IMR-90 (cell line): ENCODE results near the gene AARSD1. TPM values are rescaled to one million over a fixed set of nuclear protein-coding genes. Genes with fewer than 3 reads are reported as not detected.

ENCODE experiments used
- microRNA-seq, 2 experiments: library from miRNA; stranded (forward) in 1 of 2; unstranded in 1 of 2; fragments of 10-50 nt in 1 of 2; fragments of <30 nt in 1 of 2; gene quantifications in 1 of 2; microRNA quantifications in 1 of 2; one replicate each; pipeline versions ENCODE3 to v1.1.0; 2013 to 2020; ENCODE audit not compliant: insufficient read depth in 1 of 2, insufficient read length in 1 of 2, unreplicated experiment in 1 of 2
- polyA plus RNA-seq, 3 experiments: library from polyadenylated mRNA; depleted of rRNA; stranded (reverse); fragments of >200 nt; gene quantifications; 2 replicates each; pipeline ENCODE4 v1.2.3, GENCODE V29; 2012; ENCODE audit warnings: low replicate concordance in 1 of 3
- small RNA-seq, 5 experiments: library from RNA; depleted of rRNA; stranded (forward); fragments of <200 nt; gene quantifications; one replicate each; pipeline ENCODE3, GENCODE V24; 2012
- total RNA-seq: library from RNA; depleted of rRNA; stranded (reverse); fragments of >200 nt; gene quantifications from 2 replicates; pipeline ENCODE4 v1.2.3, GENCODE V29; 2012; rRNA removed

AARSD1 gene
- total and polyA plus RNA-seq, 2 of the 4 experiments (the other 2 are of a cell fraction): 55.0 to 58.9 TPM

Small RNAs within 50 kb of the gene (microRNA-seq; reads per million reads assigned to microRNA genes)
- not detected for gene AARSD1 (ENCODE audit: insufficient read depth, insufficient read length)
- gene RF00561 (ENCODE audit: insufficient read depth, insufficient read length): not detected

Small RNAs within 50 kb of the gene (small RNA-seq; reads per million reads assigned to genes)
- gene AARSD1 (0 to 0.60 (median 0) reads per million in 5 experiments), gene RF00561 (0 reads per million in 5 experiments)

Other genes starting within 250 kb of the AARSD1 start
- 17.6 and 18.6 TPM in 2 replicates for gene EZH1, start 219.4 kb downstream of the AARSD1 start, total RNA-seq
- 21.1 and 27.3 TPM in 2 replicates for gene EZH1, start 219.4 kb downstream of the AARSD1 start, polyA plus RNA-seq (2012; rRNA removed)
- 0.18 and 0.28 TPM in 2 replicates for gene RAMP2, start 203.2 kb downstream of the AARSD1 start, total RNA-seq
- 1.6 and 2.5 TPM in 2 replicates for gene RAMP2, start 203.2 kb downstream of the AARSD1 start, polyA plus RNA-seq (2012; rRNA removed)
- 71.3 and 78.3 TPM in 2 replicates for gene VPS25, start 191.0 kb downstream of the AARSD1 start, total RNA-seq
- 127 and 130 TPM in 2 replicates for gene VPS25, start 191.0 kb downstream of the AARSD1 start, polyA plus RNA-seq (2012; rRNA removed)
- 1.3 and 1.9 TPM in 2 replicates for gene WNK4, start 183.8 kb downstream of the AARSD1 start, total RNA-seq
- gene WNK4, start 183.8 kb downstream of the AARSD1 start, polyA plus RNA-seq (2012; rRNA removed): 15.1 and 16.2 TPM in 2 replicates
- gene COA3, start 165.8 kb downstream of the AARSD1 start, total RNA-seq: 50.5 and 78.1 TPM in 2 replicates
- gene COA3, start 165.8 kb downstream of the AARSD1 start, polyA plus RNA-seq (2012; rRNA removed): 66.8 and 75.9 TPM in 2 replicates
- gene CNTD1, start 165.6 kb downstream of the AARSD1 start, total RNA-seq: not detected in 2 replicates
- gene CNTD1, start 165.6 kb downstream of the AARSD1 start, polyA plus RNA-seq (2012; rRNA removed): not detected in 2 replicates
- 93.9 and 119 TPM in 2 replicates for gene BECN1, start 140.2 kb downstream of the AARSD1 start, total RNA-seq
- 73.1 and 84.0 TPM in 2 replicates for gene BECN1, start 140.2 kb downstream of the AARSD1 start, polyA plus RNA-seq (2012; rRNA removed)
- gene PSME3, start 131.1 kb downstream of the AARSD1 start, total RNA-seq: 72.4 and 92.2 TPM in 2 replicates
- gene PSME3, start 131.1 kb downstream of the AARSD1 start, polyA plus RNA-seq (2012; rRNA removed): 89.4 and 100 TPM in 2 replicates
- 0.28 and 0.36 TPM in 2 replicates for gene AOC2, start 119.9 kb downstream of the AARSD1 start, total RNA-seq
- 0.34 and 0.41 TPM in 2 replicates for gene AOC2, start 119.9 kb downstream of the AARSD1 start, polyA plus RNA-seq (2012; rRNA removed)
- gene AOC3, start 113.3 kb downstream of the AARSD1 start, total RNA-seq: under 0.01 TPM in 1 of 2 replicates, not detected in the other
- gene AOC3, start 113.3 kb downstream of the AARSD1 start, polyA plus RNA-seq (2012; rRNA removed): 0.10 and 0.17 TPM in 2 replicates
- gene G6PC1, start 63.7 kb downstream of the AARSD1 start, total RNA-seq: not detected in 2 replicates
- gene G6PC1, start 63.7 kb downstream of the AARSD1 start, polyA plus RNA-seq (2012; rRNA removed): not detected in 2 replicates
- gene PTGES3L, start 15.6 kb upstream of the AARSD1 start, total RNA-seq: 1.4 and 2.2 TPM in 2 replicates
- gene PTGES3L, start 15.6 kb upstream of the AARSD1 start, polyA plus RNA-seq (2012; rRNA removed): 1.7 and 2.4 TPM in 2 replicates
- gene RUNDC1, start 16.1 kb upstream of the AARSD1 start, total RNA-seq: 7.0 and 8.1 TPM in 2 replicates
- gene RUNDC1, start 16.1 kb upstream of the AARSD1 start, polyA plus RNA-seq (2012; rRNA removed): 7.4 and 7.9 TPM in 2 replicates
- gene RPL27, start 34.0 kb upstream of the AARSD1 start, total RNA-seq: 1,595 and 1,663 TPM in 2 replicates
- gene RPL27, start 34.0 kb upstream of the AARSD1 start, polyA plus RNA-seq (2012; rRNA removed): 2,806 and 4,622 TPM in 2 replicates
- gene IFI35, start 42.3 kb upstream of the AARSD1 start, total RNA-seq: 13.1 and 17.0 TPM in 2 replicates
- gene IFI35, start 42.3 kb upstream of the AARSD1 start, polyA plus RNA-seq (2012; rRNA removed): 15.0 and 15.8 TPM in 2 replicates
- gene VAT1, start 57.9 kb upstream of the AARSD1 start, total RNA-seq: 81.1 and 101 TPM in 2 replicates
- 97.3 and 108 TPM in 2 replicates for gene VAT1, start 57.9 kb upstream of the AARSD1 start, polyA plus RNA-seq (2012; rRNA removed)
- 1.1 TPM in 2 replicates for gene RND2, start 60.8 kb upstream of the AARSD1 start, total RNA-seq
- gene RND2, start 60.8 kb upstream of the AARSD1 start, polyA plus RNA-seq (2012; rRNA removed): 1.8 and 1.9 TPM in 2 replicates
- gene BRCA1, start 160.9 kb upstream of the AARSD1 start, total RNA-seq: 17.7 and 20.0 TPM in 2 replicates
- 8.3 and 9.5 TPM in 2 replicates for gene BRCA1, start 160.9 kb upstream of the AARSD1 start, polyA plus RNA-seq (2012; rRNA removed)
- 105 and 132 TPM in 2 replicates for gene NBR1, start 206.8 kb upstream of the AARSD1 start, total RNA-seq
- 47.7 and 52.4 TPM in 2 replicates for gene NBR1, start 206.8 kb upstream of the AARSD1 start, polyA plus RNA-seq (2012; rRNA removed)
- gene TMEM106A, start 247.4 kb upstream of the AARSD1 start, total RNA-seq: 1.4 and 2.2 TPM in 2 replicates
- 7.4 and 7.5 TPM in 2 replicates for gene TMEM106A, start 247.4 kb upstream of the AARSD1 start, polyA plus RNA-seq (2012; rRNA removed)